ENCODE data around the gene EIF2B4.

EIF2B4 gene

DNA sequence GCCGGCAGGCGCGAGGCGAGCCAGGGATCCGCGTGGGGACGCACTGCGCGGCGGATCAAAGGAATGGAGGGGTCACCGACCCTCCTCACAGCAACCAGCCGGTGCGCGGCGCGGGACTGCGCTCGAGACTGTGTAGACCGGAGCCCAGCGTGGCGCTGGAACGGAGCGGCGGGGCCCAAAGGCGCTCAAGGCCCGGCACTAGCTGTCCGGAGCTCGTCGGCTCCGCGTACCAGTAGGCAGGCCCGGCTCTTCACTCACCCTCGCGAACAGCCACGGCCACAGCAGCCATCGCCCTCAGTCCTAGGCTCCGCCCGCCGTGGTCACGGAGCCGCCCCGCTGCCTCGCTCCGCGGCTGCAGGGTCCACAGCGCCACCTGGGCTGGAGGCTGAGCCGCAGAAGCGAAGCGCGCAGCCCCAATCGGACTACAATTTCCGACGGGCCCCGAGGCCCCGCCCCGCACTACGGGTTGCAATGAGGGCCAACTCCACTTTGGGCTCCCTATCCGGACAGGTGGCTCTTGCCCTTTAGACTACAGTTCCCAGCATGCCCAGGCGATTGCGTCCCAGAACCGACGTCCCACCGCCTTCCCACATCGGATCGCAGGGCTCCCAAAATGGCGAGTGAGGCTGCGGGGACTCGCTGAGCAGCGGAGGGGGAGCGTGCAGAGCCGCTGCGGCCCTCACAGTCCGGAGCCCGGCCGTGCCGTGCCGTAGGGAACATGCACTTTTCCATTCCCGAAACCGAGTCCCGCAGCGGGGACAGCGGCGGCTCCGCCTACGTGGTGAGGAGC lies at the start of gene EIF2B4, which contains the start of gene SNX17:
Gene EIF2B4, minus strand, starts transcription at position 313 of the 790 bp plus-strand sequence. Its CDS starts 24 bp downstream, at position 289.
Gene SNX17, plus strand, starts transcription at position 591 of the 790 bp plus-strand sequence. Its CDS starts 128 bp downstream, at position 719.
- peaks cover 71% of the 10 kb centered on the region for H3K36me3 Mint-ChIP-seq (ENCODE audit: low read depth)
- H3K9me3 Mint-ChIP-seq: no peaks in the 10 kb centered on the region
- peaks cover 45% of the 10 kb centered on the region for H3K4me1 Mint-ChIP-seq (ENCODE audit: low read depth)
- H3K27me3 Mint-ChIP-seq: no peaks in the 10 kb centered on the region
- H3K4me3 Mint-ChIP-seq: peak within 1 kb of the TSS; percentile 98
- H3K27ac Mint-ChIP-seq: peak within 1 kb of the TSS; percentile 99

- H3K4me3 Mint-ChIP-seq: no peak overlapping the region
- H3K9me3 Mint-ChIP-seq: peaks cover 3% of the 10 kb centered on the region
- no peaks in the 10 kb centered on the region for H3K4me1 Mint-ChIP-seq (ENCODE audit: low read depth)
- H3K36me3 Mint-ChIP-seq (ENCODE audit: low read depth): no peaks in the 10 kb centered on the region
- no peak overlapping the region for H3K27ac Mint-ChIP-seq
- H3K27me3 Mint-ChIP-seq: peaks cover 8% of the 10 kb centered on the region
These were observed 46.0 kb upstream of the EIF2B4 start for GRCh38 chr2:27416151-27416550.

DNA sequence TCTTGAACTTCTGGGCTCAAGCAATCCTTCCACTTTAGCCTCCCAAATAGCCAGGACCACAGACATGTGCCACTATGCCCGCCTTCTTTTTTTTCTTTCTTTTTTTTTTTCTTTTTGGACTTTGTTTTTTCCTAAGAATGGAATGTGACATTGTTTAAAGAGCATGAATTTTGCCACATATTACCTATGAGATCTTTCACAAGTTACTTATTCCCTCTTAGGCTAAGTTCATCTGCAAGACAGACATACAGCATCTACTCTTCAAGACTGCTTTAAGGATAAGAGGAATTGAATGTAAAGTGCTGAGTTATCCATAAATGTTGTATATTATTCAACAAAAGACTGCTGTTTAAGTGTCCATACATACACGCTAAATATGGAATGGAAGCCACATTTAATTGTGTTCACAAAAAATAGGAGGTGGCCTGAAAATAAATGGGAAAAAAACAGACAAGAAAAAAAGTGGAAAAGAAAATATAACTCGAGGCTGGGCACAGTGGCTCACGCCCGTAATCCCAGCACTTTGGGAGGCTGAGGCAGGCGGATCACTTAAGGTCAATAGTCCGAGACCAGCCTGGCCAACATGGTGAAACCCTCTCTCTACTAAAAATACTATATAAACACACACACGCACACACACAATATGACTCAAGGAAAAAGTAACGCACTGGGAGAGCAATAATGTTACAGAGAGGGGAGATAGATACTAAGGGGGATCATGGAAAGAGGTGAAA lies 42.4 kb upstream of the EIF2B4 start:
- Mint-ChIP-seq H3K27ac (no peak overlapping the region), H3K9me3 (peaks cover 3% of the 10 kb centered on the region), H3K4me3 (no peak overlapping the region), H3K27me3 (peaks cover 8% of the 10 kb centered on the region), H3K4me1 (ENCODE audit: low read depth) (peaks cover 12% of the 10 kb centered on the region), H3K36me3 (ENCODE audit: low read depth) (peaks cover 6% of the 10 kb centered on the region)

DNA sequence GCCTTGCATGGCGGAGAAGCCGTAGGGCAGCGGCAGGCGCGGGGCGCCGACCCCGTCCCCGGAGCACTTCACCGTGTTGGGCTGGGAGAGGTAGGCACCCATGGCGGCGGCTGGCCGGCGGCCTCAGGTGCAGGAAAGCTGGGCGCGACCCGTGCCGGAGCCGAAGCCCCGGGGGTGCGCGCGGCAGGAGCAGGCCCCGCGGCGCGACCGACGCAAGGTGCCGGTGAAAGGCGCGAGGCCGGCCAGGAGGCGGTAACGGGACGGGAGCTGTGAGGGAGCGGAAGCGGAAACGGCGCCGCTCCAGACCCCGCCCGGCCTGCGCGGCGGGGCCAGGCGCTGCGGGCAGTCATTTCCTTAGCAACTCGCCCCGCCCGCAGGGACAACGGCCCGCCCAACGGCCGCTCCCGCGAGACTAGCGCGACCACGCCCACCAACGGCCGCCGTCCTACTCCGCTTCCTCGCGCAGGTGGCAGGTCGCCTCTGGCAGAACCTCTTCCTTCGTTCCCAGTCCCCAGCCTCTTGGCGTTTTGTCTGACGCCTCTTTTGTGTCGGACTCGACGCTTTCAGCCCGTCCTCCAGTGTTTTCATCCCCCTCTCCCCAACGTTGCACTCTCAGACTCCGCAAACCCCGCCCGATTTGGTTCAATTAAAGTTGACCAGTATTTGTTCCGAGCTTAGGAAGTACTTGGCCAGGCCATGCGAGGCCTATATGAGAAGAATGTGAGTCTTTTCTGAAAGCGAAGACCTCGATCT lies 39.4 kb upstream of the EIF2B4 start, which contains the start of gene PPM1G:
Gene PPM1G, minus strand, starts transcription at position 271 of the 753 bp plus-strand sequence. Its CDS starts 169 bp downstream, at position 102.
- peak within 1 kb of the TSS; percentile 84 for H3K27ac Mint-ChIP-seq
- peaks cover 3% of the 10 kb centered on the region for H3K9me3 Mint-ChIP-seq
- peaks cover 33% of the 10 kb centered on the region for H3K4me1 Mint-ChIP-seq (ENCODE audit: low read depth)
- peaks cover 8% of the 10 kb centered on the region for H3K27me3 Mint-ChIP-seq
- peak within 1 kb of the TSS; percentile 94 for H3K4me3 Mint-ChIP-seq
- H3K36me3 Mint-ChIP-seq (ENCODE audit: low read depth): peaks cover 26% of the 10 kb centered on the region

DNA sequence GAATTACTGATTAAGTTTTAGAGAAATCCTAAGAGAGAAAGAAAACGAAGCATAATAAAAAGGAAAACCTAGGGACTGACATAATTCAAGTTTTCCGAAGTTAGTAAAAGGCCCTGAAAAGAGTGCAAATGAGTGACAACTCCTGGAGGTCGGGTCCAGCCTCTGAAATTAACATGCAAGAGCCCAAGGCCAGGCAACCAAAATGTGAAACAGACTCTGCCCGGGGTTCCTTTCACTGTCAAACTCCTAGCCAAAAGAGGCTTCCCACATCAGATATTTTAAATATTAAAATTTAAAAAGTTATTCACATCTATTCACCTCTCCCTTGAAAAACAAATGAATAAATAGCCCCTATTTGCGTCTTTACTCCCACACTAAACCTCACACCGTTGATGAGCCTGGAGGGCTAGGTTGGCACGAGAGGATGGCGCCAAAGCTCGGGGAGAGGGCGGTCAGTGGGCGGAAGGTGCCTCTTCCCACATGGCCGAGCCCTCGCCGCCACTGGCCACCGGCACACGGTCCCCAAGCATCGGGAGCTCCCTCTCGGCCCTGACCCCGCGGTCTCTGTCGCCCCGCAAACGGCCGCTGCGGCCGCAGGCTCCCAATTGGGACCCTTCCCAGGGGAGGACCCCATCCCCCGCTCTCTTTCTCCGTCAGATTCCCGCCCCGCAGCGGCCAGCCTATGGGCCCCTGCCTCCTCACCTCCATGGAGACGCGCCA lies 38.6 kb upstream of the EIF2B4 start:
- peak overlapping the region; percentile 94 for H3K4me3 Mint-ChIP-seq
- H3K4me1 Mint-ChIP-seq (ENCODE audit: low read depth): peaks cover 40% of the 10 kb centered on the region
- peaks cover 3% of the 10 kb centered on the region for H3K9me3 Mint-ChIP-seq
- peaks cover 8% of the 10 kb centered on the region for H3K27me3 Mint-ChIP-seq
- peak overlapping the region; percentile 84 for H3K27ac Mint-ChIP-seq
- H3K36me3 Mint-ChIP-seq (ENCODE audit: low read depth): peaks cover 34% of the 10 kb centered on the region

DNA sequence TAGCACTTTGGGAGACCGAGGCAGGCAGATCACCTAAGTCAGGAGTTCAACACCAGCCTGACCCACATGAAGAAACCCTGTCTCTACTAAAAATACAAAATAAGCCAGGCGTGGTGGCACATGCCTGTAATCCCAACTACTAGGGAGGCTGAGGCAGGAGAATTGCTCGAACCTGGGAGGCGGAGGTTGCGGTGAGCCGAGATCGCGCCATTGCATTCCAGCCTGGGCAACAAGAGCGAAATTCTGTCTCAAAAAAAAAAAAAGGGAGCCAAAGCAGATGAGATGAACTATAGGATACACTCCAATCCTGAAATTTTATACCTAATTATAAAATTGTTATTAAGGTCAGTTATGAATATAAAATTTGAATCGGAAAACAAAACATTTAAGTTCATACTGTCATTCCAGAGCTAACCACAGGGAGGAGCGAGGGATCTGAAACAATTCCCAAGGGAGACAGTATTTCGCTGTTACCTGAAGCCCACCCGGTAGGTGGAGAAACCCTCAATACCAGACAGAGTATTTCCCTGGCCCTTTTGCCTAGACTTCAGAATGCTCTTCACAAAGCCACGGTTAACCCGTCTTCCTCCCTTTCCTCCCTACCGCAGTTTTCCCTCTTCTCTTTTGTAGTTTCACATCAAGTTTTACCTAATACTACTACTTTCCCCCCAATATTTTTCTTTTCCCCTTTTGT lies 37.8 kb upstream of the EIF2B4 start:
- H3K36me3 Mint-ChIP-seq (ENCODE audit: low read depth): peaks cover 39% of the 10 kb centered on the region
- peaks cover 6% of the 10 kb centered on the region for H3K27me3 Mint-ChIP-seq
- peaks cover 46% of the 10 kb centered on the region for H3K4me1 Mint-ChIP-seq (ENCODE audit: low read depth)
- peak overlapping the region; percentile 94 for H3K4me3 Mint-ChIP-seq
- H3K27ac Mint-ChIP-seq: peak overlapping the region; percentile 84
- peaks cover 3% of the 10 kb centered on the region for H3K9me3 Mint-ChIP-seq

GRCh38 chr2:27400348-27401135 lies 30.4 kb upstream of the EIF2B4 start:
- peaks cover 47% of the 10 kb centered on the region for H3K4me1 Mint-ChIP-seq (ENCODE audit: low read depth)
- no peak overlapping the region for H3K4me3 Mint-ChIP-seq
- no peaks in the 10 kb centered on the region for H3K27me3 Mint-ChIP-seq
- H3K27ac Mint-ChIP-seq: peak overlapping the region; percentile 4
- no peaks in the 10 kb centered on the region for H3K9me3 Mint-ChIP-seq
- H3K36me3 Mint-ChIP-seq (ENCODE audit: low read depth): peaks cover 50% of the 10 kb centered on the region

DNA sequence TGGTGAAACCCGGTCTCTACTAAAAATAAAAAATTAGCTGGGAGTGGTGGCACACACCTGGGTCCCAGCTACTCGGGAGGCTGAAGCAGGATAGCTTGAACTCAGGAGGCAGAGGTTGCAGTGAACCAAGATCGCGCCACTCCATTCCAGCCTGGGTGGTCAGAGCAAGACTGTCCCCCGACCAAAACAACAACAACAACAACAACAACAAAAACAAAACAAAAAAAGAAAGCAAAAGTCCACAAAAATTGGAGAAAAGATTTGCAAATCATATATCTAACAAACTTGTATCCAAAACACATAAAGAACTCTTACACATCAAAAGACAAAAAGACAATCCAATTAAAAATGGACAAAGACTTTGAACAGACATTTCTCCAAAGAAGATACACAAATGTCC lies 28.8 kb upstream of the EIF2B4 start:
- H3K4me1 Mint-ChIP-seq (ENCODE audit: low read depth): peaks cover 41% of the 10 kb centered on the region
- peaks cover 44% of the 10 kb centered on the region for H3K36me3 Mint-ChIP-seq (ENCODE audit: low read depth)
- no peaks in the 10 kb centered on the region for H3K9me3 Mint-ChIP-seq
- H3K27me3 Mint-ChIP-seq: no peaks in the 10 kb centered on the region
- no peak overlapping the region for H3K27ac Mint-ChIP-seq
- H3K4me3 Mint-ChIP-seq: no peak overlapping the region

- Mint-ChIP-seq H3K27ac (peak overlapping the region; percentile 57), H3K9me3 (no peaks in the 10 kb centered on the region), H3K4me3 (no peak overlapping the region), H3K4me1 (ENCODE audit: low read depth) (peaks cover 30% of the 10 kb centered on the region), H3K36me3 (ENCODE audit: low read depth) (peaks cover 42% of the 10 kb centered on the region), H3K27me3 (no peaks in the 10 kb centered on the region)
These were observed 23.1 kb upstream of the EIF2B4 start for GRCh38 chr2:27393225-27393624.

DNA sequence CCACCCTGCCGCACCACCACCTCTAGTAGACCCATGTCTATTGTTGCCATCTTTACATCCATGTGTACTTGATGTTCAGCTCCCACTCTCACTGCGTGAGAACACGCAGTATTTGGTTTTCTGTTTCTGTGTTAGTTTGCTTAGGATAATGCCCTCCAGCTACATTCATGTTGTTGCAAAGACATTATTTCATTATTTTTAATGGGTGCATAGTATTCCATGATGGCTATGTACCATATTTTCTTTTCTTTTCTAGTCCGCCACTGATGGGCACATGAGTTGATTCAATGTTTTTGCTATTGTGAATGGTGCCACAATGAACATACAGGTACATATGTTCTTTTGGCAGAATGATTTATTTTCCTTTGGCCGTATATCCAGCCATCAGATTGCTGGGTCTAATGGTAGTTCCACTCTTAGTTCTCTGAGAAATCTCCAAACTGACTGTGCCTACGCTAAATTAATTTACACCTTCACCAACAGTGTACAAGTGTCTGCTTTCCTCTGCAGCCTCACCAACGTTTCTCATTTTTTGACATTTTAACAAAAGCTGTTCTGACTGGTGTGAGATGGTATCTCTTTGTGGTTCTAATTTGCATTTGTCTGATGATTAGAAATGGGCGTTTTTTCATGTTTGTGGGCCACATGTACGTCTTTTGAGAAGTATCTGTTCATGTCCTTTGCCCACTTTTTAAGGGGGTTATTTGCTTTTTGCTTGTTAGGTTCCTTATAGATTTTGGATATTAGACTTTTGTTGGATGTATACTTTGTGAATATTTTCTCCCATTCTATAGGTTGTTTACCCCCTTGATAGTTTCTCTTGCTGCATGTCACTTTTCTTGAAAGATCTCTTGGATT lies 20.9 kb upstream of the EIF2B4 start:
- Mint-ChIP-seq H3K4me1 (ENCODE audit: low read depth) (peaks cover 21% of the 10 kb centered on the region), H3K27me3 (no peaks in the 10 kb centered on the region), H3K27ac (peak overlapping the region; percentile 28), H3K9me3 (no peaks in the 10 kb centered on the region), H3K4me3 (no peak overlapping the region), H3K36me3 (ENCODE audit: low read depth) (peaks cover 39% of the 10 kb centered on the region)

DNA sequence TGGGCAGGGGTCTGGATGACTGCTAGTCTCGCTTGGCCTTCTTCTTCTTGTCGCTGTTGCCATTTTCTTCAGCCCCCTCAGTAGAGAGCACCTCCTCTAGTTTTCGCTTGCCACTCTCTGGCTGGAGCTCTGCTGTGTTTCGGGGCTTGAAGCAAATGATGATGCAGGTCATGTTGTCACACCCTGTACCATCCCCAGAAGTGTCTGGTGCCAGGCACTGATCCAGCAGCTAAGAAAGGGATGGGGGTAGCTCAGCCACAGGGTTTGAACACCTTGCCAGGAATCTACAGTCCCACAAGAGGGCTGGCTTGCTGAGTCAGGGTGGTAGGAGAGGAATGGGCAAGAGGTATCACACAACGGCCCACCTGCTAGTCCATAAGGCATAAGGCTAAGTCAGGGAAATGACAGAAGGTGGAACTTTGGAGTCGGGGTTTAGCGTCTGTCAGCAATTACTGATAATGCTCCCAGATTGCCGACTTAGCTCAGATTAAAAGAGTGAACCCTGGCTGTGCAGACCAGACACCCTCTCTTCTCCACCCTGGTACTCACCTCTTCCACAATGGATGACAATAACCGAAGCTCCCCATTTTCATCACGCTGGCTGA lies 11.5 kb upstream of the EIF2B4 start:
- H3K9me3 Mint-ChIP-seq: no peaks in the 10 kb centered on the region
- H3K27me3 Mint-ChIP-seq: no peaks in the 10 kb centered on the region
- H3K27ac Mint-ChIP-seq: peak overlapping the region; percentile 95
- H3K4me3 Mint-ChIP-seq: peak overlapping the region; percentile 88
- H3K4me1 Mint-ChIP-seq (ENCODE audit: low read depth): peaks cover 45% of the 10 kb centered on the region
- H3K36me3 Mint-ChIP-seq (ENCODE audit: low read depth): peaks cover 66% of the 10 kb centered on the region
